GM19452 (cell line): Measurements from ENCODE around the gene SMYD5.
A peak's percentile ranks its signal among the peaks of the same experiment; 100 is the strongest.
"Not testable (repeated sequence)": the region's sequence is repeated elsewhere in the genome, so short reads cannot be mapped to it uniquely, and the experiment has no call there.

Experiments used
- ATAC-seq: cut with Tn5 transposase; IDR thresholded peaks from one replicate; pipeline ENCODE4 v1.9.1; 2021; ENCODE audit not compliant: unreplicated experiment

Gene SMYD5

DNA sequence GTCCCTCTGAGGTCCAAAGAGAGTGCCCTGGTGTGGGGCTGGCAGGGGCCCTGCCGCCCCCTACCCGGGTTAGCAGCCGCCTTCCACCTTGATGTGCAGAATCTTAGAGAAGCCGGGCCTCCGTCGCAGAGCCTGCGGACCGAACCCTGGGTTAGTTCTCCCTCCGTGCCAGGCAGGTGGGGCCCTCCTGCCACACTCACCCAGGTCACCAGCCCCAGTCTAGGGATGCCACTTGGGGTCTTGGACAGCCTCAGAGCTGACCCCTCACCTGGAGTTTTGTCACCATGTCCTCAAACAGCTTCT lies 44.8 kb downstream of the SMYD5 start:
- no peak for ATAC-seq

DNA sequence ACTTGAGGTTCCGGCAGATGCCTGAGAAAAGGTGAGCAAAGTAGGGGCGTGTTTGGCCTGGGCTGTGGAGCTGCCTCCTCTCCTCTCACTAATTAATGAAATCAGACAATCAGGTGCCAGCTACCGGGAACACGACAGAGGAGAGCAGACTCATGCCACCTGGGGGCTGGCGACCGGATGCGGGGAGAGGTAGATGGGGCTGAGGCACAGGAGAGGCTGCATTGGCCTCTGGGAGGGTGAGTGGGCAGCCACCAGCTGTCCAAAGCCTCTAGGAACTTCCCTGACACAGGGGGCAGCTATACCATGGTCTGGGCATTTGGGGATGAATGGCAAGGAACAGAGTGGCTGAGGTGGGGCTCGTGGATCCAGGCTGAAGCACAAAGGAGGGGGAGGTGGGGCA lies 45.2 kb downstream of the SMYD5 start:
- ATAC-seq = no peak

DNA sequence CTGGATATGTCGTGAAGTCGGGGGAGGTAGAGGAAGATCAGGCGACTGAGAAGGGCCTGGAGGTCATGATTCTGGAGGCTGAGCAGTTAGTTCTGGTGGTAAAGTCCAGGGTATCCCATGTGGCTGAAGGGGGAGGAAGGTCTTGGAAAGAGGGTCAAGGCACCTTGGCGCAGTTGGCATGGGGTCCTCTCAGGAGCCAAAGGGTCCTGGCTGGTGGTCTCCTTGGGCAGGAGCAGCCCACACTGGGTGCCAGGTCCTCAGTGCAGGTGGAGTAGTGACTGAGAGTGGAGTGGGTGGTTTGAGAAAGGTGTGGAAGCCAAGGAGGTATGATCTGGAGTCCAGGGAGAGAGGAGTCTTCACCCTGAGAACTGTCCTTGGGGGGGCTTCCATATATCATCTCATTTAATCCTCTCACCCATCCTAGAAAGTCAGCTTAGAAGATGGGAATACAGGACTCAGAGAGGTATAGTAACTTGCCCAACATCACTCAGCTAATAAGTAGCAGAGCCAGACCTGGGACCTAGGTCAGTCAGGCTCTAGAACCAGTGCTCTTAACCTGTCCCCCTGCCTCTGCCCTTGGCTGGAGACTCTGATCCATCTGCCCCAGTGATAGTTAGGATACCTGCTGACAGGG lies 45.8 kb downstream of the SMYD5 start:
- no peak for ATAC-seq

DNA sequence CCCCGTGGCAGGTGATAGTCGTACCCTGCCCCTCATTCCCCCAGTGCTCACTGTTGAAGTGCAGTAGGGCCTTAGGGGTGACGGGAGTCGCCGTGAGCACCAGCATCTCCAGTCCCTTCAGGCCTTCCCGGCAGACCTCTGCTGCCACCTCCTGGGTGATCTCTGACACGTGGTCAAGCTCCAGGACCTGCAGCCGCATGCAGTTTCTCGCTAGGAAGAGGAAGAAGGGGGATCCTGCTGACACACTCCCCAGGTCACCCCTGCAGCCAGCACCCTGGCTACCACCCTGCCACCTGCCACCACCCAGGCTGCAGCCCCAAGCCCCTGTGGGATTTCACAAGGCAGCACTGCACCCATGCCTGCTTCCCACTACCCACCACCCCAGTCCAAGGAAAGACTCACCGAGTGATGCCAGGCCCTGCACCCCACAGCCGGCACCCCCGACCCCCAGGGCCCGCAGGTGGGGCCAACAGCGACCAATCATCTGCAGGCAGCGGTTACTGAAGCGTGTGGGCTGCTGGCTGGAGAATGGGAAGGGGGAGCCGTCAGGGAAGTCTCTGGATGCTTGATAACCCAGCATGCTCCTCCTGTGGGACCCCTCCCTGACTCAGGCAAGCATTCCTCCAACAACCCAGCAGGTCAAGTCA lies 46.4 kb downstream of the SMYD5 start:
- ATAC-seq = no peak

DNA sequence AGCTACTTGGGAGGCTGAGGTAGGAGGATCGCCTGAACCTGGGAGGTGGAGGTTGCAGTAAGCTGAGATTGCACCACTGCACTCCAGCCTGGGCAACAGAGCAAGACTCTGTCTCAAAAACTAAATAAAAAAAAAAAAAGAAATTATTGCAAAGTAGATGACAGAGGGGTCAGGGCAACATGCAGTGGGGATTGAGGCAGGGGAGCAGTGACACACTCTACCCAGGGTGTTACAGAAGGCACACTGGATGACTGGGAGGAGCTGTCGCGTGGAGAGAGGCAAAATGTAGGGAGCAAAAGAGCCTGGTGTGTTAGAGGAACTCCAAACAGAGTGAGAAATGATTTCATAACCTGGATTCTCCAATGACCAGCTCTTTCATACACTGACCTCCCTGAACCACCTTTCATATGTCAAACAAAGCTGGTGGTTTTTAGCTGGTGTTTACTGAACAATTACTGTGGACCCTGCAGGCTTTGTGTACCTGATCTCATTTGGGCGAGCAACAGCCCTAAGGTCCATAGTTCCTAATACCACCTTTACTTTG lies 48.1 kb downstream of the SMYD5 start:
- ATAC-seq = no peak

DNA sequence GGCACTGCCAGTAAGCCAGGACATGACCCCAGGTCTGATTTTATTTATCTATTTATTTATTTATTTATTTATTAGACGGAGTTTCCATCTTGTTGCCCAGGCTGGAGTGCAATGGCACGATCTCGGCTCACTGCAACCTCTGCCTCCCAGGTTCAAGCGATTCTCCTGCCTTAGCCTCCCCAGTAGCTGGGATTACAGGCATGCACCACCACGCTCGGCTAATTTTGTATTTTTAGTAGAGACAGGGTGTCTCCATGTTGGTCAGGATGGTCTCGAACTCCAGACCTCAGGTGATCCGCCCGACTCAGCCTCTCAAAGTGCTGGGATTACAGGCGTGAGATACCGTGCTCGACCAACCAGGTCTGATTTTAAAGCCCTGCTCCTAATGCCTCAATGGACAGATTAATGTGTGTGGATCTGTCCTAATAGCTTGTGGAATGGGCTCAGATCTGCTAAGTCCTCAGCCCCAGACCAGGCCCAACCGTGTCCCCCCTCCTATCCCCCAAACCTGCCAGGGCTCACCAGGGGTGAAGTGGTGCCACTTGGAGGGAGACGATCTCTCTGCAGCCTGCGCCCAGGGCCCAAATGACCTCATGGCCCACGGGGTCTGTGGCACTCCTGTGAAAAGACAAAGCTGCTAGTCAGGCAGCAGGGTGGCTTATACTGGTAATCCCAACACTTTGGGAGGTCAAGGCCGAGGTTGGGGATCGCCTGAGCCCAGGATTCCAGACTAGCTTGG lies 48.8 kb downstream of the SMYD5 start:
- ATAC-seq = not testable (repeated sequence)

DNA sequence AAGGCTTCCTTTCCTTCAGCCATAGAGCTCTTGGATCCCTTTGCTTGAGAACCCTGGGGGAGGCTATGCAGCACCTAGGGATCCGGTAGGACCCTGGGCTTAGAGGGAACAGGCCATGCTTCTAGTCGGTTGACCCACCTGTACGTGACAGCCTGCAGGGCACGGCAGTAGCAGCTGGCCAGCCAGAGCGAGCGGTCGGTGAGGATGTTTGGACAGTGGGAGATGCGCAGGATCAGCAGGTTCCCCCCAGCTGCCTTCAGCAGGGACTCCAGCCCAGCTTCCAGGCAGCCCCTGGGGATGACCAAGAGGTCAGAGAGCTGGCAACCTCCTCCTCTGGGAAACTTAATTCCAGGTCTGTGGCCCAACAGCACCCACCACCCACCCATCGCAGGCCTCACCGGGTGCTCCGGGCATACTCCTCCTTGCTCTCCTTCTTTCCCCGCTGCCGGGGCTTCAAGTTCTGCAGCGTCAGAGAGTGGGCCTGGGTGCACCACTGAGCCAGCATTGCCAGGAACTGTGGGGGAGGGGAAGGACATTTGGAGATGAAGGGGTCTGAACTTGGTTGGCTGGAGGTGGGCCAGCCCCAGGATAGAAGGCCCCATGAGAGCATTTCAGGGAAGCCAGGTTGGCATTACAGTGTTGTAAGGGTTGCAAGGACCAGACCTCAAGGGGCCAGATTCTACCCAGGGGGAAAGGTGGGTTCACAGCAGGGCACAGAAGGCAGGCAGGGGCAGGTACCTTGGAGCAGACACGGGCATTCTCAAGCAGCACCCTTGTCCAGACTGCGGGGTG lies 49.7 kb downstream of the SMYD5 start:
- no peak for ATAC-seq

DNA sequence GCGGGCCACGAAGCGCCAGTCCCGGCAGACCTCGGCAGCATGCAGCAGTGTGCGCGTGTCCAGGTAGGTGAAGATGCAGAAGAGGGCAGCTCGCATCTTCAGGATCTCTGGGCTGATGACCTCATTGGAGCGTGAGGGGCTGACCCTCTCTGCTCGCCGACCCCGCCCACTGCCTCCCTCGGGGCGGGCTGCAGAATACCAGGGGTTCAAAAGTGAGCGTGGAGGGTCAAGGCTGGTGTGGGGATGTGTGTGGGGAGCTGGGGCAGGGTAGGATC lies 50.2 kb downstream of the SMYD5 start:
- ATAC-seq = no peak

DNA sequence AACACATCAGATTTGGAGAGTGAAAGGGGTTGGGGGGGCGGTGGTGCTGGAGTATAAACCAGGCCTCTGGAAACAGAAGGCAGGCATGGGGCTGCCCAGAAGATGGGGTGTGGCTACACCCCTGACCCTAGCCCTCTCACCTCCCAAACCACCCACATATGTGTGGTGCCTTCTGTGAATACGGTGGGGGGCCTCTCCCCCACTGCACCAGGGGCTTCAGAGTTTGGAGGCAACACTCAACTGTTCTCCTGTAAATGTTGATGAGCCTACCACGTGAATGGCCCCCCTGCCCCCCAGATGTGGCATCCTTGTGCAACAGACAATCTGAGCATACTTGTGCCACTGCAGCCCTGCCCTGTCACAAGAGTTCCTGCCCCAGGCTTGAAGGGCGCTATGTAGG lies 50.7 kb downstream of the SMYD5 start:
- ATAC-seq = no peak

DNA sequence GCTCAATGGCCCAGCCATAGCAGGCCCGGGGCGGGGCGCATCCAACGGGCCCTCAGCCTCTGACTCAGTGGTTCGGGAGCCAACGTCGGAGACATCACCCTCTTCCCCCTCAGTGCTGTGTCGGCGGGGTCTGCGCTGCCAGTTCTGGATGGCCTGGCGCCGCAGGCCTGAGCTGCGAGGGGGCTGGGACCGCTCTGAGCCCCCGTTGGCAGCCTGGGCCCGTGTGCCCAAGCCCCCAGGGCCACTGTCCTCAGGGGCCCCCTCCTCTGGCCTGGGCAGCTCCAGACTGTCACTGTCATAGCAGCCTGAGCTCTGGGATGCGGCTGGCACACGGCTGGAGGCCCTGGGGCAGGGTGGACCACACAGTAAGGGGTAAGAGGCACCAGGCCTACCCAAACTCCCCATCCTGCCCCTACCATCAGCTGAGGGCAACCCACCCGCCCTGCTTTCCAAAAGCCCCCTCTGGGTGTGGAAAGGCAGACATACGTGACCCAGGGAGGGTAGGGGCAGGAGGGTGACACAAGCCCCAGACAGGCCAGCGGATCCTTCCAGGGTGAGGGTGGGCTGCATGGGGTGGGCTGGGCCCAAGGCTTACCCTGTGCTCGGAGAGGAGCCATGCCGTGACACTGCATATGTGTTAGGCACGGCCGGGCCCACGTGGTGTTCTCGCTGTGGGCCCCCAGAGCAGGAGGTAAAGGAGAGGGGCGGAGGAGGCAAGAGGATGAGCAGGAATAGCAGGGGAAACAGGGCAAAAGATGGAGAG lies 51.4 kb downstream of the SMYD5 start:
- no peak for ATAC-seq

DNA sequence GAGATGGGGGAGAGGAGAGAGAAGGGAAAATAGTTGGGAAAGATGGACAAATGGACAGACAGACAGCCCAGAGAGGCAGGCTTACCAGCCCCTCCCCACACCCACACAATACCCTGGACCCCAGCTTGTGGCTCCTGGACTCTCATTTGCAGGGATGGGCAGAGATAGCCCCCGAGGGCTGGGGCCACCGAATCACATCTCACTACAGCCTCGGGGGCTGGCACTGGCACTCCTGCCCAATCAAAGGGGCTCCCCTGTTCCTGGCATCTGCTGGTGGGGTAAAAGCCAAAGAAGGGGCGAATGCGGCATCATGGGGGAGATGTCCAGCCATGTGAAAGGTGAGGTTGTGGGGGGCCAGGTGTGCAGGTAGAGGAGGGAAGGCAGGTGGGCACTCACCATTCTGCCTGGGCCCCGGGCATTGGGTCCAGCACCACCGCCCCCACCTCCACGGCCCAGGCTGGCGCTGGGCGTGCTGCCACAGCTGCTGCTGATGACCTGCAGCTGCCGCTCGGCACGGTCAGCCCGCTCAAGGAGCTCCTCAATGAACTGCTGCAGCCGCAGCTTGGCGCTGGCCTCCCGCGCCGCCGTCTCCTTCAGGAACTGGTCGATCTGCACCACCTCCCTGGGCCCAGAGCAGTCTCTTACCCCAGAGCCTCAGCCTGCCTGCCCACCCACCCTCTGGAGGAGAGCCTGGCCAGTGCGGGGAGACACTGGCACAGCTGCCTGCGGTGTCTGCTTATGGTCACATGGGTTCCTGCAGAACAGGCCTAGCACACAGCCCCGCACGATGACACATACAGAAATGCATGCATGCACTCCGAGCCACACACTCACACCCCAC lies 52.2 kb downstream of the SMYD5 start:
- ATAC-seq = no peak

DNA sequence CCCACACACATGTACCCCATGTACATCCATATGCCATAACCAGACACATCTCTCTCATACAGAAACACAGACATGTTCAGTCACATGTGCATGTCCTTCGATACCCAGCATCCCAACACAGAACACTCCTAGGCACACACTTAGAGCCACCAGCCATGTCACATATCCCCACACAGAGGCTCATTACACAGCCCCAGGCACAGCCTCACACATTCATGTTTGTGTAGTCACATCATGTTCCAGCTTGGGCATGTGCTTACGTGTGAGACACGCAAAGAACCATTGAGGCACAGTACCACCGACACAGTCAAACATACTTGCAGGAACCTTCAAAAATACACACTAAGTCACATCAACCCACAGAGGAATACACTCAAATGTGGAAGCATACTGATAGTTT lies 53.0 kb downstream of the SMYD5 start:
- no peak for ATAC-seq

DNA sequence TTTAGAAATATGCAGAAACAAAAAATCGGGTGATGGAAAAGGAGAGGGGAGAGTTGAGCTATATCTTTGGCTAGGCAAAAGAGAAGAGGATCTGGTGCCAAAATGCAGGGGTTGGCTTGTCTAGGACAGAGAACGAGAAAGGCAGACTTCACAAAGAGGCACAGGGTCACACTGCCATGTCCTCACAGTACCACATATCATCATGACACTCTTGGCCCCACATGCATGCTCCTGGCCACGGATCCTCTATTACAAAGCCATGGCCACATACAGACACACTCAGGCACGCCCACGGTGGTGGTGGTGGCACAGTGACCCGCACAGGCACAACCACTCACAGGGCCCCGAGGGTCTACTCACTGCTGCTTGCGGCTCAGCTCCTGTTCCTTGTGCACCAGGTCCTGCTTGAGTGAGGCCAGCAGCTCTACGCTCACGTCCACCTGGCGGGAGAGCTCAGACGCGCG lies 54.4 kb downstream of the SMYD5 start:
- ATAC-seq = no peak

DNA sequence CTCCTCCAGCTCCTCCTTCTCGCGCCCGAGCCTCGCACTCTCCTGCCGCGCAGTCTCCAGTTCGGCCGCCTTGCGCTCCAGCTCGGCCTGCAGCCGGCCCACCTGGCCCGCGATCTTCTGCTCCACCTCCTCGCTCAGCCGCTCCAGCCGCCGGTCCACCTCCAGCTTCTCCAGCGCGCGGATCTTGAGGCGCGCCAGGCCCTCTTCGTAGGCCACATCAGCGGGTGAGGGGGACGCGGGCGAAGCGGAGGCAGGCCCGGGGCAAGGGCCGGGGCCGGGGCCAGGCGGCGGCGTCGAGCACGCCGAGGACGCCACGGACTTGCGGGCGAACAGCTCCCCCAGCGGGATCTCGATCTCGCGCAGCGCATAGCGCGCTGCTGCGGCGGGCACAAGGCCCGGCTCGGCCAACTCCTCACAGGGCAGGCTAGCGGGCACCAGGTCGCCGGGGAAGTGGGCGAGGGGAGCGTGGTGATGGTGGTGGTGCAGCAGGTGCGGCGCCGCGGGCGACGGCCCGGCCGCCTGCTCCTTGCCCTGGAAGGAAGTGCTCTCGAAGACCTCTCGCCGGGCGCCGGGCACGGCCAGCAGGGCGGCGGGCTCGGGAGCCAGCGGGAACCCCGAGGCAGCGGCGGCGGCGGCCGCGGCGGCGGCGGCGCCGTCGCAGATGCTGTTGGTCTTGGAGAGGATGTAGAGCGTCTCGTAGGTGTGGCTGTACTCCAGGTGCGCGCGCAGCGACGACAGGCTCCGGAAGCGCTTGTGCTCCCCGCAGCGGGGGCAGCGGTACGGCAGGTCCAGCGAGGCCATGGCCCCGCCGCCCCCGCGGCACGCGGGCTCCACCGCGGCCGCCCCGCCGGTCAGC lies 55.0 kb downstream of the SMYD5 start:
- peak; percentile 75 for ATAC-seq

DNA sequence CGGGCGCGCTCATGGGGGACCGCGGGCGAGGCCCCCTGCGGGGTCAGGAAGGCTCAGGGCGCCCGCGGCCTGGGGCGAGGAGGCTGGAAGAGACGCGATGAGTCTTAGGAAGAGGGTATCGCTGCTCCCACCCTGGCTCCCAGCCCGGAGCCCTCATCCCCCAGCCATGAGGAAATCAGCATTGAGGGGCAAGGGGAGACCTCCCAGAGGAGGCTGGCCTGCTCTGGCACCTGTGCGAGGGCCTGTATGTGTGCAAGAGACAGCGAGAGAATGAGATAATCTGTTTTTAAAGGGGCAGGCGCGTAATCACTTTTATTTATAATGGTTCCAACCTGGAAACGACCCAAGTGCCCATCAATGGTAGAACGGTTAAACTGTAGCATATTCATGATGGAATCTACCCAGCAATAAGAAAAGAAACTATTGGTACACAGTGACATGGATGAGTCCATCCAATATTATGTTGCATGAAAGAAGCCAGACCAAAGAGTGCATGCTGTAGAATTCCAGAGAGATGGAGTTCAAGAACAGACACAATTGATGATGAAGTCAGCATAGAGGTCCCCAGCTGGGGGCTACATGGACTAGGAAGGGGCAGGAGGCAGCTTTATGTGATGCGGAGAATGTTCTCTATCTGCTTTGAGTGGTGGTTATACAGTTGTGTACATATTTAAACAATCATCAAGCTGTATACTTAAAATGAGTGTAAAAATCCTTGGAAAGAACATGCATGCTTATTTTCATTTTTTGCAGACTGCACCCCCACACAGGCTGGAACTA lies 55.8 kb downstream of the SMYD5 start:
- ATAC-seq = no peak

DNA sequence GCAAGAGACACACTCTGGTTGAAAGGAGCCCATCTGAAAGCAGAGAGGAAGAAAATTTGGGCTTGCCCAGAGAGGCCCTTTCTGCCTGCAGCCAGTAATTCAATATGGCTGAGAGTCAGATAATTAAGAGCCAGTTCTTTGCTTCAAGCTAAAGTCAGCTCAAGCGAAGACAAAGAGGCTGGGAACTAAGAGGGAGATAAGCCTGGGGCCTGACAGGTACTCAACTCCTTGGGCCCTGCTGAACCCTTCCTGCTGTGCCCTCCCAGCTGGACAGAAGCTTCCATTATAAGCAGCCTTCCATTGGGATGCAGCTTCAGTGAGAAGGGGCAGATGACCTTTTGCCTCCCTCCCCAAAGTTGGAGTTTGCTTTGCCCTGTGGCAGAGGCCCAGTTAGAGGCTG lies 58.2 kb downstream of the SMYD5 start:
- no peak for ATAC-seq
